AG04450 (cell line): ENCODE measurements around the gene CPNE4. TPM values are rescaled to one million over a fixed set of nuclear protein-coding genes. Genes with fewer than 3 reads are reported as not detected.
A peak's percentile ranks its signal among the peaks of the same experiment; 100 is the strongest.

Source experiments
- CTCF ChIA-PET: fragments of 300-600, 350-600 bp; formaldehyde crosslinking; extraction: SDS; loops from one replicate; lab custom pipeline; 2022; ENCODE audit warnings: antibody characterized with exemption, inconsistent platforms; lab: Charles Lee
- POLR2A ChIA-PET: fragments of 350-600 bp; formaldehyde crosslinking; extraction: SDS; loops from one replicate; lab custom pipeline; 2021; ENCODE audit warnings: antibody characterized with exemption, inconsistent platforms; lab: Yijun Ruan, JAX
- DNase-seq: peaks from one replicate; pipeline ENCODE4 v3.0.0-alpha.2; 2011; ENCODE audit warnings: low read depth, low spot score
- H3K27ac ChIP-seq: one replicate; pipeline ENCODE4 v1.5.1; 2012; ENCODE audit warnings: low read depth, low read length, control low read depth
- H3K27me3 ChIP-seq: one replicate; pipeline ENCODE4 v1.6.0; 2012; ENCODE audit warnings: low read length; ENCODE audit not compliant: control insufficient read depth, insufficient read depth
- H3K4me3 ChIP-seq: 2 replicates; pipeline ENCODE4 v1.5.1; 2011; ENCODE audit warnings: mild to moderate bottlenecking, low read depth, low read length, control low read depth
- H3K9me3 ChIP-seq: 2 replicates; pipeline ENCODE4 v1.5.1; 2012; ENCODE audit warnings: low read length; ENCODE audit not compliant: control insufficient read depth, insufficient read depth
- CTCF ChIP-seq: IDR thresholded peaks from 2 replicates; pipeline ENCODE4 v1.5.1; 2011; ENCODE audit warnings: low read depth, low read length, control low read depth, inconsistent platforms
- polyA plus RNA-seq: library from polyadenylated mRNA; depleted of rRNA; stranded (reverse); fragments of >200 nt; gene quantifications from 2 replicates; pipeline ENCODE4 v1.2.3, GENCODE V29; 2011

The CPNE4 gene
- polyA plus RNA-seq, 1 experiment: not detected

GRCh38 chr3:131962982-131963381, 71.8 kb downstream of the CPNE4 start:
- POLR2A ChIA-PET: no interaction called here
- TF ChIP-seq CTCF: no peak
- no peak for DNase-seq
- Histone ChIP-seq H3K9me3 (no peaks in the 10 kb centered on the region), H3K4me3 (no peak overlapping the region), H3K27ac (no peak overlapping the region), H3K27me3 (no peaks in the 10 kb centered on the region)
- CTCF ChIA-PET: interaction anchor here (1.0 kb wide), 1 partner anchor 72 kb away, joined by 3 read pairs; the partner anchor contains the start of gene CPNE4

GRCh38 chr3:131960324-131960723, 74.5 kb downstream of the CPNE4 start:
- no peak for TF ChIP-seq CTCF
- Histone ChIP-seq H3K27me3 (no peaks in the 10 kb centered on the region), H3K4me3 (no peak overlapping the region), H3K27ac (no peak overlapping the region), H3K9me3 (no peaks in the 10 kb centered on the region)
- ChIA-PET POLR2A (no interaction called here), CTCF (no interaction called here)
- peak; percentile 6 for DNase-seq

- no peak for TF ChIP-seq CTCF
- no peak for DNase-seq
- Histone ChIP-seq H3K27ac (no peak overlapping the region), H3K9me3 (no peaks in the 10 kb centered on the region), H3K4me3 (no peak overlapping the region), H3K27me3 (no peaks in the 10 kb centered on the region)
- CTCF ChIA-PET: interaction anchor here (0.6 to 1.5 kb wide), 3 partner anchors 66 to 1406 kb away, joined by 3 to 7 read pairs (median 4); no protein-coding TSS in a partner anchor
- POLR2A ChIA-PET: interaction anchor here (0.7 kb wide), 1 partner anchor 274 kb away, joined by 3 read pairs; no protein-coding TSS in a partner anchor
Measured at GRCh38 chr3:131957980-131958379, 76.8 kb downstream of the CPNE4 start.

GRCh38 chr3:131957511-131957910, 77.3 kb downstream of the CPNE4 start:
- Histone ChIP-seq H3K9me3 (no peaks in the 10 kb centered on the region), H3K27ac (no peak overlapping the region), H3K4me3 (no peak overlapping the region), H3K27me3 (no peaks in the 10 kb centered on the region)
- TF ChIP-seq CTCF: no peak
- DNase-seq: no peak
- POLR2A ChIA-PET: interaction anchor here (0.7 kb wide), 1 partner anchor 274 kb away, joined by 3 read pairs; no protein-coding TSS in a partner anchor
- CTCF ChIA-PET: interaction anchor here (1.5 kb wide), 1 partner anchor 66 kb away, joined by 3 read pairs; no protein-coding TSS in a partner anchor

GRCh38 chr3:131948806-131949205, 86.0 kb downstream of the CPNE4 start:
- ChIA-PET POLR2A (no interaction called here), CTCF (no interaction called here)
- H3K27ac ChIP-seq: no peak overlapping the region
- no peak for DNase-seq
- no peaks in the 10 kb centered on the region for H3K9me3 ChIP-seq
- H3K4me3 ChIP-seq: no peak overlapping the region
- no peaks in the 10 kb centered on the region for H3K27me3 ChIP-seq
- TF ChIP-seq CTCF: no peak
